ENCODE data around the gene HMGB1.

The HMGB1 gene

GRCh38 chr13:30422054-30422839 is 43.5 kb downstream of the HMGB1 start, which contains the start of gene UBE2L5:
UBE2L5 (plus strand) TSS chr13:30422493; CDS start chr13:30427991, 5,498 bp downstream.
- Mint-ChIP-seq H3K4me1 (peaks cover 13% of the 10 kb centered on the region), H3K27ac (peak within 1 kb of the TSS; percentile 91), H3K27me3 (no peaks in the 10 kb centered on the region), H3K9me3 (no peaks in the 10 kb centered on the region), H3K4me3 (peak within 1 kb of the TSS; percentile 92), H3K36me3 (no peaks in the 10 kb centered on the region)

DNA sequence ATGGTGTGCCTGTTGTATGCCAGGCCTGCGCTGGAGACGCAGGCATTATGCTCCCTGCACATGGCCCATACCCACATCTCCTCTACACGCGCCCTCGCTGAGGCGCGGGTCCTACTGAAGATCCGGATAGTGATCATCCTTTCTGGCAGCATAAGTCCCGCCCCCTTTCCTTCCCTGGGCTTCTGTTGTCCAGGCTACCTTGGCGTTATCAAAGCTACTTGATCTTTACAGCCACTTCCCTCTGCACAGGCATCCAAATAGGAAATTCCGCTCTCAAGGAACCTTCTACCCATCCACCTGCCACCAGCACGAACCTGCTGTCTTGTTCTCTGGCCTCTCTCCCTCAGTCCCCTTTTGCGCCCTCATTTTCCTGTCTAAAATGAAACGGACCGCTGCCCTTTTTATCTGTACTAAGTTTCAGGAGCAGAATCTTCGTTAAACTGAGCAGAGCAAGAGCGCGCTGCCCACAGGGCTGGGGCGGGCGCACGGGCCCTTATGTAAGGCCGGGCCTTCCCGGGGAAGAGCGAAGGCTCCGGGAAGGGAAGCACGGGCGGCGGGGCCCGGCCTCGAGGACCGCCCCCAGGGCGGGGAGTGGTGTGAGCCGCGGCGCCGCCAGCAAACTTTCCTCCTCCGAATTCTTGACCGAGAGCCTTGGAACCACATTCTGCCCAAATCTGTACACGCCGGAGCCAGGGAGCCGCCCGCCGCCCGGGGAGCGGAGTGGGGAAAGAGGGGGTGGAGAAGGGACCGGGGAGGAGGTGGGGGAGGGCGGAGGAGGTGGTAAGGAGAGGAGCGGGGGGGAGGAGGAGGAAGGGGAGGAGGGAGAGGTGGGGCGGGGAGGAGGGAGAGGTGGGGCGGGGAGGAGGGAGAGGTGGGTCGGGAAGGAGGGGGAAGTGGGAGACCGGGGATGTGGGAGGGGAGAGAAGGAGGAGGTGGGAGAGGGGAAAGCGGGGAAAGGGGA is 44.4 kb downstream of the HMGB1 start:
- H3K36me3 Mint-ChIP-seq: no peaks in the 10 kb centered on the region
- no peaks in the 10 kb centered on the region for H3K27me3 Mint-ChIP-seq
- H3K9me3 Mint-ChIP-seq: no peaks in the 10 kb centered on the region
- no peak overlapping the region for H3K27ac Mint-ChIP-seq
- H3K4me1 Mint-ChIP-seq: peaks cover 13% of the 10 kb centered on the region
- peak overlapping the region; percentile 70 for H3K4me3 Mint-ChIP-seq

DNA sequence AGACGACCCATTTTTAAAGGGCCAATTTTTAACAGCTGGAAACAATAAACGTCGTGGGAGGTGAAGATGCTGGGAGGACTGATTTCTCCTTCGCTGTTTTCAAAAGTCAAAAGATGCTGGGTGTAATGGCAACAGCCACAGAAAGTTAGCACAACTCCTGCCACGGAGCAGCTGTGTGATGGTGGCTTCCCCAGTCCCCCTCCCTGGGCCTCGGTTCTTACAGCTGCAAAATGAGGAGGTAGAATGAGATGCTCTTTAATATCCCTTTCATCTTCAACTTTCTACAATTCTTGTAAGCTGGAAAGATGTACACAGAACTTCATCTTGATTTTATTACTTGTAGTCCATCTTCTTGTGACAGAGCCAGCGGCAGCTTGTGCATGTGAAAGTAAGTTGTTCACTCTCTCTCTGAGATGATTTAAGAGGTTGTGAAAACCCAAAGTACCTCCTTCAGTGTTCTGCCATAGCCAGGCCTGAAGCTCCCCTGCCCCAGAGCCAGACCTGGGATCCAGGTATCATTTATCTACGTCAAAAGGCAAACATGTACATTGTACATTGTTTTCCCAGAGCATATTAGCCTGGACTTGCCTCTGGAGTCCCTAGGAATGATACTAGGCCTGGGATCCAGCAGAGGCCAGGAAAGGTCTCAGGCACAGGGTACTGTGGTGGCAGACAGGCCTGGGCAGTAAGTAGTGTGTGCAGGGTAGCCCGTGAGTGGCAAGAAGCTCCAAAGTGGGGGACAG is 46.8 kb downstream of the HMGB1 start:
- Mint-ChIP-seq H3K9me3 (no peaks in the 10 kb centered on the region), H3K27me3 (no peaks in the 10 kb centered on the region), H3K36me3 (no peaks in the 10 kb centered on the region), H3K4me1 (peaks cover 23% of the 10 kb centered on the region), H3K27ac (no peak overlapping the region), H3K4me3 (no peak overlapping the region)

DNA sequence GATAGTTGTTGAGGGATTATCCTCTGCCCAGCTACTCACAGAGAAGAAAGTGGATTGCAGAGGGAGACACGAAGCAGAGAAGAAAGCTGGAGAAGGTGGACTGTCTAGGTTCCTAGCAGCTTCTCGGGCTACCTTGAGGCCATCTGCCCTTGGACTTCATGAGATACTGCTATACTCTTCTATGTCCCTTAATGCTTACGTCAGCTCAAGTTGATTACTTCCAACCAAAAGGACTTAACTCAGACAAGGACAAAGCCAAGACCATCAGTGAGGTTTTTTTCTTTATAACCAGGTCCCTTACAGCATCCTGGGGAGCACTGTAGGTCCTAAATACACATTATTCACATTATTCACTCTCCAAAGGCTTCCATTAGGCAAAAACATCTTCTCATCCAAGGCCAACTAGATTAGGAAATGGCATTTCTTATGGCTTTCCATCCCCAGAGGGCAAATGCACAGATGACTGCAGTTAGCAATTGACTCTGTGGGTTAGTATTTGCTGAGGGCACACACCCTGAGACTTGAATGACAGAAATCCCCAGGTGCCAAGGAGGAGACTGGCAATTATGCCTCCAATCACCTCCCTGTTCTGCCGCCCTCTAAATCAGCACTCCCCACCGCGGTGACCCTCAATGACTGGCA is 47.5 kb downstream of the HMGB1 start:
- no peak overlapping the region for H3K27ac Mint-ChIP-seq
- peaks cover 23% of the 10 kb centered on the region for H3K4me1 Mint-ChIP-seq

DNA sequence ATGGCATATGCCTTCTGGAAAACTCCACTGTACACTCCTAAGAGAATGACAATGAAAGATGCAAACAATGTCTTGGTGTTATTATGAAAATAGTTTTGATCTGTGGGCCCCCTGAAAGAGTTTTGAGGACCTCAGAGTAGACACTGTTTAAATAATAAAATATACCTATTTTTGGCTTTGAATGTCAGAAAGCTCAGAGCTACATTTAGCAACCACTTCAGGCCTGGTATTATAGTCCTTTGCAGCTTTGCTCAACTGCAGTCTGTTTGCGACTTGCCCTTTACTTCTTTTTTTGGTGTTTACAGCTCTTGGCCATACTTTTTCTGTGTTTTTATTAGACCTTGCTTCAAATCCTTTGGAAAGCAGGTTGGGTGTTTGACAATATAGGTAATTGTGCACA is 49.3 kb downstream of the HMGB1 start:
- no peak overlapping the region for H3K4me3 Mint-ChIP-seq
- no peaks in the 10 kb centered on the region for H3K9me3 Mint-ChIP-seq
- peaks cover 24% of the 10 kb centered on the region for H3K4me1 Mint-ChIP-seq
- H3K36me3 Mint-ChIP-seq: no peaks in the 10 kb centered on the region
- no peak overlapping the region for H3K27ac Mint-ChIP-seq
- no peaks in the 10 kb centered on the region for H3K27me3 Mint-ChIP-seq

More for the DNA sequence above, 47.5 kb downstream of the HMGB1 start:
- no peaks in the 10 kb centered on the region for H3K27me3 Mint-ChIP-seq
- no peak overlapping the region for H3K4me3 Mint-ChIP-seq
- no peaks in the 10 kb centered on the region for H3K36me3 Mint-ChIP-seq
- H3K9me3 Mint-ChIP-seq: no peaks in the 10 kb centered on the region

DNA sequence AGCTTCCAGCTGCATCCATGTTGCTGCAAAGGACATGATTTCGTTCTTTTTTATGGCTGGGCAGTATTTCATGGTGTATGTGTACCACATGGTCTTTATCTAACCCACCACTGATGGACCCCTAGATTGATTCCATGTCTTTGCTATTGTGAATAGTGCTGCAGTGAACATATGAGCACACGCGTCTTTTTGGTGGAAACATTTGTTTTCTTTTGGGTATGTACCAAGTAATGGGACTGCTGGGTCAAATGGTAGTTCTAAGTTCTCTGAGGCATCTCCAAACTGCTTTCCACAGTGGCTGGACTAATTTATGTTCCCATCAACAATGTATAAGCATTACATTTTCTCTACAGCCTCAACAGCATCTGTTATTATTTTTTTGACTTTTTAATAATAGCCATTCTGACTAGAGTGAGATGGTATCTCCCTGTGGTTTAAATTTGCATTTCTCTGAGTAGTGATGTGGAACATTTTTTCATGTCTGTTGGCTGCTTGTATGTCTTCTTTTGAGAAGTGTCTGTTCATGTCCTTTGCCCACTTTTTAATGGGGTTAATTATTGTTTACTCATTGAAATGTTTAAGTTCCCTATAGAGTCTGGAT is 50.2 kb downstream of the HMGB1 start:
- Mint-ChIP-seq H3K36me3 (no peaks in the 10 kb centered on the region), H3K27me3 (no peaks in the 10 kb centered on the region), H3K4me1 (peaks cover 22% of the 10 kb centered on the region), H3K4me3 (no peak overlapping the region), H3K9me3 (no peaks in the 10 kb centered on the region), H3K27ac (peak overlapping the region; percentile 19)

GRCh38 chr13:30413842-30414241 is 51.9 kb downstream of the HMGB1 start:
- Mint-ChIP-seq H3K4me1 (peaks cover 31% of the 10 kb centered on the region), H3K27me3 (no peaks in the 10 kb centered on the region), H3K4me3 (no peak overlapping the region), H3K27ac (no peak overlapping the region), H3K36me3 (no peaks in the 10 kb centered on the region), H3K9me3 (no peaks in the 10 kb centered on the region)

GRCh38 chr13:30412346-30412745 is 53.4 kb downstream of the HMGB1 start:
- H3K27ac Mint-ChIP-seq: peak overlapping the region; percentile 1

GRCh38 chr13:30410705-30411125 is 55.0 kb downstream of the HMGB1 start:
- H3K36me3 Mint-ChIP-seq: no peaks in the 10 kb centered on the region
- no peaks in the 10 kb centered on the region for H3K27me3 Mint-ChIP-seq
- no peak overlapping the region for H3K4me3 Mint-ChIP-seq
- H3K9me3 Mint-ChIP-seq: no peaks in the 10 kb centered on the region
- H3K4me1 Mint-ChIP-seq: peaks cover 48% of the 10 kb centered on the region
- H3K27ac Mint-ChIP-seq: no peak overlapping the region

More at GRCh38 chr13:30412346-30412745, 53.4 kb downstream of the HMGB1 start:
- no peaks in the 10 kb centered on the region for H3K36me3 Mint-ChIP-seq
- peaks cover 41% of the 10 kb centered on the region for H3K4me1 Mint-ChIP-seq
- no peaks in the 10 kb centered on the region for H3K9me3 Mint-ChIP-seq
- no peaks in the 10 kb centered on the region for H3K27me3 Mint-ChIP-seq
- no peak overlapping the region for H3K4me3 Mint-ChIP-seq

GRCh38 chr13:30409886-30410704 is 55.6 kb downstream of the HMGB1 start:
- Mint-ChIP-seq H3K27ac (peak overlapping the region; percentile 62), H3K4me1 (peaks cover 42% of the 10 kb centered on the region), H3K9me3 (no peaks in the 10 kb centered on the region), H3K27me3 (no peaks in the 10 kb centered on the region), H3K4me3 (no peak overlapping the region), H3K36me3 (no peaks in the 10 kb centered on the region)

- Mint-ChIP-seq H3K36me3 (no peaks in the 10 kb centered on the region), H3K9me3 (no peaks in the 10 kb centered on the region), H3K4me1 (peaks cover 41% of the 10 kb centered on the region), H3K27ac (peak overlapping the region; percentile 77), H3K27me3 (no peaks in the 10 kb centered on the region), H3K4me3 (peak overlapping the region; percentile 71)
Measured at GRCh38 chr13:30408319-30409101, 57.2 kb downstream of the HMGB1 start.

DNA sequence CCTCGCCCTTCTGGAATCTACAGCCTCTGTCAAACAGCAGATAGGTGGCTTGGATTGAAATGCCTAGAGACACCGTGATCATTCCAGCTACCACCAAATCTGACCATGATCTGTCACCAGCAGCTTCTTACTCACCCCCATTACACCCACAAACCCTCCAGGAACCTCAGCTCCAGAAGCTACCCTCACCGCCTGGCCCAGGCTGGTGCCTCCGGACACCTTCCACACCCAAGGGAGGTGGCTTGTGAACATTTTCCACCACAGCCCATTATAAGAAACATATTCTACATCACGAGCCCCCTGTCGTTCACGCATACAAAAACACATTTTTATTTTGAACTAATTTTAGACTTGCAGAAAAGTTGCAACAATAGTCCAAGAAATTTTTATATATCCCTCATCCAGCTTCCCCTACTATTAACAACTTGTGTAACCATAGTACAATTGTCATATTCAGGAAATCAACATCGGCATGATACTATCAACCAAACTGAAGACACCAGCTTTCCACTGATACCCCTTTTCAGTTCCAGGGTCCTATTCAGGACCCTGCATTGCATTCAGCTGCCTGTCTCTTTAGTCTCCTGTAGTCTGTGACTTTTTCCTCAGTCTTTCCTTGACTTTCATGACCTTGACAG is 58.8 kb downstream of the HMGB1 start:
- no peak overlapping the region for H3K4me3 Mint-ChIP-seq
- no peaks in the 10 kb centered on the region for H3K9me3 Mint-ChIP-seq
- peaks cover 36% of the 10 kb centered on the region for H3K4me1 Mint-ChIP-seq
- H3K27ac Mint-ChIP-seq: peak overlapping the region; percentile 89
- no peaks in the 10 kb centered on the region for H3K27me3 Mint-ChIP-seq
- H3K36me3 Mint-ChIP-seq: no peaks in the 10 kb centered on the region
